Gastroesophageal sphincter (tissue), 4 donors: Measurements from ENCODE around the gene CADPS2. TPM values are rescaled to one million over a fixed set of nuclear protein-coding genes. Genes with fewer than 3 reads are reported as not detected.

Source experiments
- ATAC-seq: fragments of 150-250 bp; one replicate; pipeline ENCODE4 v1.9.1; 2016; ENCODE audit warnings: mild to moderate bottlenecking, moderate library complexity
- H3K27ac ChIP-seq, 4 donors: fragments of 200-600 bp; sonication (generic) in 3 of 4; 1 replicate in 3 of 4; 2 replicates in 1 of 4; pipeline ENCODE4 v1.5.1; 2016 to 2019
- H3K27me3 ChIP-seq: fragments of 200-600 bp; sonication (generic); one replicate; pipeline ENCODE4 v1.5.1; 2019
- H3K36me3 ChIP-seq, 2 donors: fragments of 200-600 bp; sonication (generic); one replicate each; pipeline ENCODE4 v1.5.1; 2019; ENCODE audit warnings: control low read depth in 1 of 2
- H3K4me1 ChIP-seq, 3 donors: fragments of 200-600 bp; sonication (generic); 1 replicate in 2 of 3; 2 replicates in 1 of 3; pipeline ENCODE4 v1.5.1; 2016 to 2019; ENCODE audit warnings: control low read depth in 2 of 3
- H3K4me3 ChIP-seq, 2 donors: fragments of 200-600 bp; sonication (generic); one replicate each; pipeline ENCODE4 v1.5.1; 2019; ENCODE audit warnings: mild to moderate bottlenecking in 1 of 2, moderate library complexity in 1 of 2
- H3K9me3 ChIP-seq, 3 donors: fragments of 200-600 bp; sonication (generic); one replicate each; pipeline ENCODE4 v1.5.1; 2017 to 2019; ENCODE audit warnings: control low read depth in 2 of 3
- EP300 ChIP-seq: sonication (generic); formaldehyde crosslinking; IDR thresholded peaks from one replicate; pipeline ENCODE4 v1.6.1; 2017; ENCODE audit warnings: antibody characterized with exemption, mild to moderate bottlenecking
- POLR2A ChIP-seq, 2 donors: fragments of 450-650 bp; IDR thresholded peaks; one replicate each; pipeline ENCODE4 v1.6.1; 2017; ENCODE audit warnings: antibody characterized with exemption in 2 of 2, mild to moderate bottlenecking in 2 of 2, moderate library complexity in 1 of 2
- POLR2AphosphoS5 ChIP-seq: sonication (generic); formaldehyde crosslinking; IDR thresholded peaks from one replicate; pipeline ENCODE4 v1.6.1; 2017; ENCODE audit warnings: antibody characterized with exemption
- WGBS, 2 donors: methylation state at CpG; one replicate each; pipeline ENCODE4 v1.1.5; 2018; ENCODE audit warnings: low coverage in 1 of 2; 5-methylcytosine and 5-hydroxymethylcytosine counted together
- total RNA-seq, 4 donors: library from RNA; depleted of rRNA; stranded (reverse); fragments of >200 nt; gene quantifications; one replicate each; pipeline ENCODE4 v1.1.0, GENCODE V29; 2016
- TF ChIP-seq, protein P1 (sequence below), 4 experiments: fragments of 200-600 bp in 2 of 4; fragments of 450-650 bp in 2 of 4; sonication (generic) in 1 of 4; IDR thresholded peaks; one replicate each; pipeline ENCODE4 v1.5.1; 2017 to 2019; ENCODE audit warnings: antibody characterized with exemption in 4 of 4, mild to moderate bottlenecking in 2 of 4, moderate library complexity in 2 of 4

CADPS2 gene
- total RNA-seq, 4 donors from 2014 or later: 20.3 to 205 (median 138) TPM

DNA sequence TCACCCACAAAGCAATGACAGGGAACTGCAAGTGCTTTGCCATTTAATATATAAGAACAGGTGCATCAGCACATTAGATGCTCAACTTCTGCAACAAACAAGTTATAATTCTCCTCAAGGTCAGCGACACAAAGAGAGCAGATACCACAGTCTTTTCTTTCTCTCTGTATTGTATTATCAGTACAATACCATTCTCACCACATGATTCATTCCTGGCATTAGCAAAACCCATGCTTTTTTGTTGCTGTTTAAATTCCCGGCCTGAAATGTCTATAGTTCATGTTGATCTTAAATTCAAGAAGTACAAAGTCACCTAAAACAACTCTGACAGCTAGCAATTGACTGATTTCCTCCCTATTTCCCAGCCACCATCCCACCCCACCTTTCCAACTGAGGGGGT, 469.9 kb downstream of the CADPS2 start:
- Histone ChIP-seq H3K27ac (no peak overlapping the region), H3K27me3 (no peaks in the 10 kb centered on the region), H3K4me3 (no peak overlapping the region), H3K4me1 (no peaks in the 10 kb centered on the region), H3K9me3 (no peaks in the 10 kb centered on the region), H3K36me3 (peaks cover 0 to 6% of the 10 kb centered on the region in 2 donors)
- WGBS, 2 donors: 56 to 69% methylated on average over 2 of the region's 2 CpGs
- no peak for ATAC-seq
- TF ChIP-seq, protein P1, sequence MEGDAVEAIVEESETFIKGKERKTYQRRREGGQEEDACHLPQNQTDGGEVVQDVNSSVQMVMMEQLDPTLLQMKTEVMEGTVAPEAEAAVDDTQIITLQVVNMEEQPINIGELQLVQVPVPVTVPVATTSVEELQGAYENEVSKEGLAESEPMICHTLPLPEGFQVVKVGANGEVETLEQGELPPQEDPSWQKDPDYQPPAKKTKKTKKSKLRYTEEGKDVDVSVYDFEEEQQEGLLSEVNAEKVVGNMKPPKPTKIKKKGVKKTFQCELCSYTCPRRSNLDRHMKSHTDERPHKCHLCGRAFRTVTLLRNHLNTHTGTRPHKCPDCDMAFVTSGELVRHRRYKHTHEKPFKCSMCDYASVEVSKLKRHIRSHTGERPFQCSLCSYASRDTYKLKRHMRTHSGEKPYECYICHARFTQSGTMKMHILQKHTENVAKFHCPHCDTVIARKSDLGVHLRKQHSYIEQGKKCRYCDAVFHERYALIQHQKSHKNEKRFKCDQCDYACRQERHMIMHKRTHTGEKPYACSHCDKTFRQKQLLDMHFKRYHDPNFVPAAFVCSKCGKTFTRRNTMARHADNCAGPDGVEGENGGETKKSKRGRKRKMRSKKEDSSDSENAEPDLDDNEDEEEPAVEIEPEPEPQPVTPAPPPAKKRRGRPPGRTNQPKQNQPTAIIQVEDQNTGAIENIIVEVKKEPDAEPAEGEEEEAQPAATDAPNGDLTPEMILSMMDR (IDR thresholded peaks at IDR 0.05): no peak
- TF ChIP-seq EP300 (no peak), POLR2AphosphoS5 (no peak), POLR2A (IDR thresholded peaks at IDR 0.05) (no peak)

DNA sequence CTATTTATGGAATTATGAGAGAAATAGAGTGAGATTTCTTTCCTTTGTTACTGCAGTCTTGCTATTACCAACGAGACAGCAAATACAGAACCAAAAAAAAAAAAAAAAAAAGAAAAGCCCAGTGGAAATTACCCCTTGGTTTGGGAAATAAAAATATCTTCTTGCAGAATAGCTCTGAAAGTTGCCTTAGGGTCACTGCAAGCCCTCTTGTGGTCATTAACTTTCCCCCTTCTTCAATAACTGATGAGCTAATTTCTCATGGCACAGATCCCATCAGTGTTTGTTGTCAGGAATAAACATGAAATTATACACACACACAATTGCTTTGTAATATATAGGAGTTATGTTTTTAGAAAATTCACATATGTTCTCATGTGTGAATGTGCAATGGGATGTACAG, 470.8 kb downstream of the CADPS2 start:
- TF ChIP-seq EP300: no peak
- no peak for TF ChIP-seq POLR2A (IDR thresholded peaks at IDR 0.05)
- TF ChIP-seq, protein P1 (IDR thresholded peaks at IDR 0.05): no peak
- no peak for TF ChIP-seq POLR2AphosphoS5
- Histone ChIP-seq H3K36me3 (peaks cover 0 to 6% of the 10 kb centered on the region in 2 donors), H3K27me3 (no peaks in the 10 kb centered on the region), H3K4me3 (no peak overlapping the region), H3K4me1 (no peaks in the 10 kb centered on the region), H3K27ac (no peak overlapping the region), H3K9me3 (no peaks in the 10 kb centered on the region)
- no CpG with 5 or more reads among the region's 1 CpG for WGBS, 2 donors
- ATAC-seq: no peak

DNA sequence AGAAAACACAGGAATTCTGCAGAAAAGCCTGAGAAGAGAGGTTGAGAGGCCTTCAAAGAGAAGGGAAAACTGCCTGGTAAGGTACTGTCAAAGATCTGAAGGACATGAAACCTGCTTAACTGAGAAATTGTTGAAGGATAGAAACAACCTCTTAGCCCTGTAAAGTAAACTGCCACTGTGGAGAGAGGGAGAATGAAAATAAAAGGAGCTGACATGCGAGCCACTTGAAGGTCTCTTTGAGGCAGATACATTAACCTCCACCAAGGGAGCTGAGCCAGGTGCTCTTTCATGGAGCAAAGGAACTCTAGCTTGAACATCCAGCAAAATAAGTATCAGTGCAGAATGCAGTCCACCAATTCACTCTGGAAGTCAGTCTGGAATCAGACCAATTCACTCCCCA, 472.9 kb downstream of the CADPS2 start:
- Histone ChIP-seq H3K36me3 (peaks cover 0 to 6% of the 10 kb centered on the region in 2 donors), H3K4me1 (no peaks in the 10 kb centered on the region), H3K27ac (no peak overlapping the region), H3K9me3 (no peaks in the 10 kb centered on the region), H3K4me3 (no peak overlapping the region), H3K27me3 (no peaks in the 10 kb centered on the region)
- ATAC-seq: no peak
- 75 to 100% methylated on average over 1 of the region's 1 CpG for WGBS, 2 donors
- TF ChIP-seq POLR2AphosphoS5: no peak

DNA sequence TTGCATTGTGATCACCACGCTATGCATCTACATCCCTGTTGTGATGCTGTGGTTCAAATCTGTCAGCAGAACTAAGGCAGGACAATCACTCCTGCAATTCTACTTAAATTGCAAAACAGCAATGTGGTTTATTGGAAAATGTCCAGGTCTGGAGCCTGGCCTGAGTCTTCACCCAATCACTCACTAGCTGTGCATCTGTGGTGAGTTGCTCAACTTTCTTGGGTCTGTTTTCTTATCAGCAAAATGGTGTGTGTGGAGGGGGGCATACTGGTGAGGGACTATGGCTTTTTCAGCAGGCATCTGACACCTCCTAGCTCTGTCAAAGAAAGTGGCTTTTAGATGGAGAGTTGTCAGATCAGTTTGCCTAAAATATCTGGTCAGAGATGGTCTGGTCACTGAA, 473.4 kb downstream of the CADPS2 start:
- ATAC-seq: peak; percentile 72
- Histone ChIP-seq H3K4me3 (no peak overlapping the region), H3K36me3 (peaks cover 0 to 6% of the 10 kb centered on the region in 2 donors), H3K27me3 (no peaks in the 10 kb centered on the region), H3K4me1 (no peaks in the 10 kb centered on the region), H3K9me3 (no peaks in the 10 kb centered on the region), H3K27ac (no peak overlapping the region)
- 73% methylated on average over 1 of the region's 1 CpG; no CpG with 5 or more reads in 1 of the 2 donors for WGBS, 2 donors
- TF ChIP-seq, protein P1 (IDR thresholded peaks at IDR 0.05): no peak
- TF ChIP-seq POLR2AphosphoS5: no peak
- no peak for TF ChIP-seq EP300
- no peak for TF ChIP-seq POLR2A (IDR thresholded peaks at IDR 0.05)

DNA sequence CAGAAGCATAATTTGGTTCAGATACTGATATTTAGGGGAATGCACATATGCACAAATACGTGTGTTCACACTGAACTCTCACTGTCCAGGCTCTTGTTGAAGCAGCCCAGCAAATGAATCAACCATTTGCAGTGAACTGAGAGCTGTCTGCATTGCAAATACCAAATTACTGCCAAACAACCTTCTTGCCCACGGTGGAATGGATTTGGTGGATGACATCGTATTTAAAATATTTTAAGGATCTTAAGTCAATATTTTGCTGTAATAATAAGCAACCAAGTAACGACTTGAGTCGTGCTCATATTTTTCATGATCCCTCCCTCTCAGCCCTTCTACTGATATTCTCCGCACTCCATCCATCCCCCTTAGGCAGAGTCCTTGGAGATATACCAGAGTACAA, 473.8 kb downstream of the CADPS2 start:
- Histone ChIP-seq H3K36me3 (peaks cover 0 to 7% of the 10 kb centered on the region in 2 donors), H3K27ac (no peak overlapping the region), H3K9me3 (no peaks in the 10 kb centered on the region), H3K4me1 (no peaks in the 10 kb centered on the region), H3K4me3 (no peak overlapping the region), H3K27me3 (no peaks in the 10 kb centered on the region)
- ATAC-seq: no peak
- TF ChIP-seq EP300: no peak
- no peak for TF ChIP-seq POLR2AphosphoS5
- TF ChIP-seq, protein P1 (IDR thresholded peaks at IDR 0.05): no peak
- no peak for TF ChIP-seq POLR2A (IDR thresholded peaks at IDR 0.05)
- 65 to 87% methylated on average over 6 of the region's 6 CpGs for WGBS, 2 donors
